GM18511 (cell line): Measurements from ENCODE around the gene COL5A2.

Source experiments
- ATAC-seq: cut with Tn5 transposase; IDR thresholded peaks from one replicate; pipeline ENCODE4 v1.9.1; 2021; ENCODE audit warnings: mild to moderate bottlenecking, moderate library complexity; ENCODE audit not compliant: unreplicated experiment

Gene COL5A2

DNA sequence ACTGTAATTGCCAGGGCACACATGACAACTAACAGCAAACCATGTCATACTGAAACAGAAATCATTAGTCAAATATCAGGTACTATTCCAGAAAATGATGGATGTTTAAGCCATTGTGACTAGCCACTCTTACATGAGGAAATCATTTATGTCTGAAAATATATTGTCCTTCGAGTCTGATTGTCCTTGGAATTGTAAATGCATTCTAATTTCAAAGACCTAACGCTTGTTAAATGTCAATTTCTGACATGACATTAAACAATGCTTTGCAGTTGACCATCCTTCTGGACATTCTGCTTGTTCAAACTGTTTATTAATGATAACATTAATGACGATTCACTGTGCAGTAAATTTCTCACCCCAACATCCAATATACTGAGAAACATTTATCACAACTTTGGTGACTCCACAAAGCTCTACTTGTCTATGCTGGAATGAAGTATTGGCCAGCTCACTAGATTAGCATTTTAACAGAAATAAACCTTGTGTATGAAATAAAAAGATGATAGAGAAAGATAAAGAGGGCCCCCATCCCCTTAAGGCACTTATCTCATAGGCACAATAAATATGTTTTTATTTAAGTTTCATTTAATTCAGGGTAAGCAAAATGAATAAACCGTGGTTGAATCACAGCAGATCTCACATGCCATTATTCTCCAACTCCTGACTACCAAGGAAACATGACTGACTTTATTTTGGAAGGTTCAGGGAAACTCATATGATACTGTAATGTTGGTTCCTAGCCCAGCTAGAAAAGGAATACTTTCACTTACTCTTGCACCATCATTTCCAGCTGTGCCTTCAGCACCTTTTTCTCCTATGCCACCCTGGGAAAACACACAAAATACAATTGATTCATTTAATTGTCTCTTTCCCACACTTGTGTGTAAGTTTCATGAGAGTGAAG is 123.1 kb downstream of the COL5A2 start:
- ATAC-seq: no peak

DNA sequence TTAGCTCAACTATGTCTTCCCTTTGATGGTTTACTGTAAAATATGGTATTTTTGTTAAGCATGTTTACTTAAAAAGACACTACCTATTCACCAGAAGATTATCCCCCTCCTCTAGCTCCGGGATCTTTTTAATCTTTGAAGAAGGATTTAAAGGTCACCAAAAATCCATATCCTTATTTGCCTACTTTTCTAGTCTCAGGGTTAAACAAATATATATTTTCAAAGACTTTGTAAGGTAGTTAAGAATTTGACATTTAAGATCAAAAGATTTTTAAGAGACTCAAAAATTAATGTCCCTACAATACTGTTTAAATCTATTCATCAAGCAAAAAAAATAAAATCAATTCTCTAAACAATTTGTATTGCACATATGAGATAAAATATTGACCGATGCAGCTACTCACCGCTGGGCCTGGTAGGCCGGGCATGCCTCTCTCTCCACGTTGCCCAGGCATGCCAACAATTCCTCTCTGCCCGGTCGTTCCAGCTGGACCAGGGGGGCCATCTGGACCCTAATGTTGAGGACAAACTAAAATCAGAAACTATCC is 129.3 kb downstream of the COL5A2 start:
- ATAC-seq: no peak

DNA sequence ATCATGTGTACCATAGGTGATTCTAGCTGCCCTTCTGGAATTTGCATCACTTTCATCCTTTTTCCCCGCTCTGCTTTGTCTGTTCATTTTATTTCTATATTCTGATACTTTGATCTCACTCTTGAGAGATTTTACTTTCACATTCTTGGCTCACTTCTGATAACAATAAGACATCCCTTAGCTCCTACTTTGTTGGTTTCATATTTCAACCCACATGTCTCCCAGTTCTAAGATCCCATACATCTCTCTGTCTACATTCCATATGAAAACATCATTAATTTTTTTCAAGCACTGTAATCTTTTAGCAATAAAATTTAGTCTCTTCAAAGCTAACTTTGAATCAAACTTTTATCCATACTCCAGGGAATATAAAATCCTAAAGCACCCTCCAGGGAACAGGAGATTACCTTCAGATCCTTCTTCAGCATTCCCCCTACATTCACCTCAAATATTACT is 129.8 kb downstream of the COL5A2 start:
- ATAC-seq: no peak

DNA sequence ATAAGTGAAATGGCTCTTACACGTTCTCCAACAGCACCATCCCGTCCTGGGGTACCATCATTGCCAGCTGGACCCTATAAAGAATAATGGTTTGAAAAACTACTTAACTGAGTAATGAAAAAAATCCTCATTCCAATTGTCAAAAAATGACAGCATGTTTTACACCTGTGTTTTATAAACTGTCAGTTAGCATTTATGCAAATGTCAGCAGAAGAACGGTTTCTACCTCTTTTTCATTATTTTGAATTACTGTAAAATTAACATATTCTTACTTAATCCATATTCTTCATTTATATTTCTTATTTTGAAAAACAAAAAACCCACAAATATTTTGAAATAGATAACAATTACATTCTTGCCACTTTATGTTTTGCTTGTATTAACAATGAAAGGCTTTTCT is 131.4 kb downstream of the COL5A2 start:
- no peak for ATAC-seq

DNA sequence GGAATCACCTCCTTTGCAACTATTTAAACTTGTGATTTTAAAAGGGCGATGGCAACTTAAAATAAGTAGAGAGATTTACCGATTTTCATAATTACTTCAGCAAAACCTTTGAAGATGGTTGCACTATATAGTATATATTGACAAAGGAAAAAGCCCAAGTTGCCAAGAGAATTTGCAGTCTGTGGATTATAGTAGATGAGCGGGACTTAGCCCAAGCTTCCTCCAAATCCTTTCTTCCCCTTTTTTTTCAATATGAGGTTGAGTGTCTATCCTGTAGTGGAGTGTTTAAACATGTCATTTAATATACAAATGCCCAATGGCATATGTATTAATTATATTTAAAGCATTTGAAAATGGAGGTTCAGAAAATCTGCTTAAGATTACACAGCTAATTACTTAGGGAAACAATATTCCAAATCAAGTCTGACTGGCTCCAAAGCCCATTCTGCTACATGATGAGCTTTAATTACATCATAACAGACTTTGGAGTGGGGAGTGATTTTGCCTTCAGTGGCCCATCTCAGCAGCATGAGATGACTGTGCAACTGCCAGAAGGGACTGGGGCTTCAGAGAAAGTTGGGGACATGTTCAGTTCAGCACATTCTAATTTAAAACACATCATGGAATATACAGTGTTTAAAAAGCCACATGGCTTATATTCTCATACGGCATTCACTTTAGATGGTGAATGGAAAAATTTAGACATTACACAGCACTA is 132.2 kb downstream of the COL5A2 start:
- ATAC-seq: no peak

DNA sequence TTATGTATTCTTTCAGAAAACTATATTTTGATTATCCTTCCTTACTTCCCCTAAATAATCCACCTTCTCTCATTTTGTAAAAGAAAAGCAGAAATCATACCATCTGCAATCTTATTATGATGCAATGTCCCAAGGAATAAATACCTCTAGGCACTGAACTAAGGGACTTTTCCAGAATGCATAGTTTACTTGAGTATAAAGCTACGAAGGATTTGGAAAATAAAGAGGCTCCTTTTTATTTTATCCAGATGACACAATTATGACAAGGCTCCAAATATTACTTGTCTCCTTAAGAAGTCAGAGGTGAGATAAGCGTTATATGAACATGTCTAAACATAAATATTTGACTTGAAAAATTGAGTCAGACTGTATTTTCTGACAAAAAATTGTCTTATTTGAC is 133.2 kb downstream of the COL5A2 start:
- ATAC-seq: no peak

DNA sequence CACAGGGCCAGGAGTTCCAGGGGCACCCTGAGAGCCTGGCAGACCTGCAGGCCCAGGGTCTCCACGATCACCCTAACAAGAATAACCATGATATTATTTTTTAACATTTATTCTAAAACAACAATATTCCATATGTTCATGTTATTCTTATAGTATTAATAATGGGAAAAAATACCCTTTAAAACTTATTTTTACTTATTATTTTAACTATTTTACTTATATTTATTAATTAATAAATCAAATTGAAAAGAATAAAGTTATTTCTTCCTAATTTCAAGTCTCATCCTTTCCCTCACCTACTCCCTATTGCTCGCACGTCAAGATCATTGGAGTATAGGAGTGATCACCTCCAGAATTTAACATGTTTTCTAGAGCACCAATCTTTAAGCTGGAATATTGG is 133.7 kb downstream of the COL5A2 start:
- ATAC-seq: no peak

DNA sequence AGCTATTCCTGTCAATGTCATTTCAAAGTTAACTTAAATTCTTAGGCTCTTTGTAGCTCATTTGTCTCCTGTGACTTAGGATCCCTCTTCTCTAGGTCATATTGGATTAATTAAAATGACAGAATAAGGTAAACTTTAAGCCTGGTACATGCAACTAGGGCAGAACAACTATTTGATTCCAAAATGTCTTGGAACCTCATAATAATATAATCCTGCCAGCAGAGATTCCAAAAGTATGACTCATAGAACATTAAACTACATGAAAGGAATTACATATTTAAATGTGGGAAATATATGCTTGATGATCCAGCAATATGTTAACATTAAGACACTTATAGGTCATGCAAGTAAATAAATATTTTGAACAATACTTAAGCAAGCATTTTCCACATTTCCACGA is 142.0 kb downstream of the COL5A2 start:
- ATAC-seq: no peak

DNA sequence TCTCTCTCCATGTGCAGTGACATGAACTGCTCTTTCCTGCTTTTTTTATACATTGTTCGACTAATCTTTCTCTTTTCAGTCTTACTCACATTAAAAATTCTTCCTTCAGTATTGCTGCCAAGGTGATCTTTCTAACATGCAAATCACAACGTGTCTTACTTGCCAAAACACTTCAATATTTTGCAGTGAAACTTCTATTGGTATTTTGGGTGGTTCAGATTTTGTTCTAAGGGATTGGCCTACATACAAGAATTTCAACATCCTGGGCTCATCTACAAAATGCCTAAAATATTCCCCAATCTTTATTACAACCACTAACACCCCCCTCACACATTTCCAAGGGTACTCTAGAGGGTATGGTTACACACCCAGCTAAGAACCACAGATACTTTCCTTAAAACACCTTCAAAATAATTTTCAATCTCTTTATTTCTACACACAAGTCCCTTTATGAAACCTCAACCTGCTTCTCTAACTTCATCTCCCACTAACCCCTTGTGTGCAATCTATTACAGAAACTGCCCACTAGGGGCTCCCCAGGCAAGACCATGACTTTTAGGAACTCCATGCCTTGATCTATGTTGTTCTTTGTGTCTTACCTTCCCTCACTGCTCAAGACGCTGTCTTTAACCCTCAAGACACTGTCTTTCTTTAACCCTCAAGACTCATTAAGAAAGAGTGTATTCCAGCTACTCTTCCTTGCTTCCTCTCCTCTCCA is 154.5 kb downstream of the COL5A2 start:
- ATAC-seq: peak; percentile 74

DNA sequence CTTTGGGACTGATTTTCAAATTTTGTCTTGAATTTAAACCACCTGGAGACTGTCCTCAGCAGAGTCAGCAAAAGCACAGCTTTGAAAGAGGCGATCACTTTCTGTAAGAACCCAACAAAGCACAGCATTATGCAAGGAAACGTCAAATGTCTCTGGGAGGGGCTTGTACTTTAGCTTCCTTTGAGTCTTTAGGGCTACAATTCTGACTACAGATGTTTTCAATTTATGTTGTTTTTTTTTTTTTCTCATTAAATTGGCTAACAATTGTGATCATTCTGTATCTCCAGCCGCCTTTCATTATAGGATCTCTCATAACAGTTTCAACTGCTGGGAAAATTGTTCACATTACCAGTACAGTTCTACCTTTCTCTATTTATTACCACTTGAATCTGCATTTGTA is 157.1 kb downstream of the COL5A2 start:
- ATAC-seq: no peak

DNA sequence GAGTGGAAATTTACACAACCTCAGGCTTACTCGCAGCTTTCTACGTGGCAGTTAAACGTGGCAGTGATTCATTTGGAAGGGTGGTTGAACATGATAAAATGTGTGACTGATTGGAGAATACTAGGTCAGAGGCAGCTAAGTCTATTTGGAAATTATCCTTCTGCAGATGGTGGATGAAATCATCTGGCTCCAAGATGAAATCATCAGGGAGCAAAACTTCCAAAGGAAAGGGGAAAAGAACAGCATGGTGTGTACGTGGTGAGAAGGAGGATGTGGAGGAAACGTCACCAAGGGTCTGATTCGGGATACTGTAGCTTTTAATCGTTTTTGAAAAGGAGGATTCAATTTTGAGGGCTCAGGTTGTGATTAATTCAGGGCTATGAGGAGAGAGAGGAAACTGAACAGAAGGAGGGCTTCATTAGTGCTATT is 157.5 kb downstream of the COL5A2 start:
- no peak for ATAC-seq

DNA sequence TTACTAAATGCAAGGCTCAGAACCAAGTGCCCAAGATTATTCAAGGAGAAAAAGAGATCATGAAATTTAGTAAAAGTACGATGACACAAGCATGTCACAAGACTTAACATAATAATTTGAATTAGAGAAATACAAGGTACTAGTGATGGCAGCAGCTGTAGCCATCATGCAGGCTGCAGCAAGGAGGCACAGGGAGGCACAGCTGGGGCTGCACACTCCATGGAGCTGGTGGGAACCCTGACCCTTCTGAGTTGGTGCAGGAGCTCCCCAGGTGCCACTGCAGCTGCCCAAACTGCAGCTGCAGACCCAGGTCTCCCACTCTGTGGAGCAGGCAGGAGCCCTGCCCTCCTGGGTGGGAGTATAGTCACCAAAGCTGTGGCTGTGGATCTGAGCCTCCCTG is 159.4 kb downstream of the COL5A2 start:
- ATAC-seq: no peak

DNA sequence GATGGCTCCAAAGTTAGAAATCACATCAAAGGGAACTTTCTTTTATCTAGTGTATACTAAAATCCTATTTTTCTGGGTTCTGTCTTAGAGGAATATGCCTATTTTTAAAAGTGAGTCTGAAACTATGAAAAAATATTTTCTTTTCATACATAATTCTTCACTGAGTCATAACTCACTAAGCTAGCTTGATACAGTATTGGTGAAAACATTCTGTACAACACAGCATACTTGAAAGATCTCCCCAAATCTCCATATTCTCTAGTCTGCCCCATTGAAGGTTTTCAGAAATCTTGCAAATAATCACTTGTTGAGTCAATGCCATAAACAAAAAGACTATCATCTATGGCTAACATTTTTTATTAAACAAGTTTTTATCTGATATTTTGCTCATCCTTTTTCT is 160.9 kb downstream of the COL5A2 start:
- ATAC-seq: no peak

DNA sequence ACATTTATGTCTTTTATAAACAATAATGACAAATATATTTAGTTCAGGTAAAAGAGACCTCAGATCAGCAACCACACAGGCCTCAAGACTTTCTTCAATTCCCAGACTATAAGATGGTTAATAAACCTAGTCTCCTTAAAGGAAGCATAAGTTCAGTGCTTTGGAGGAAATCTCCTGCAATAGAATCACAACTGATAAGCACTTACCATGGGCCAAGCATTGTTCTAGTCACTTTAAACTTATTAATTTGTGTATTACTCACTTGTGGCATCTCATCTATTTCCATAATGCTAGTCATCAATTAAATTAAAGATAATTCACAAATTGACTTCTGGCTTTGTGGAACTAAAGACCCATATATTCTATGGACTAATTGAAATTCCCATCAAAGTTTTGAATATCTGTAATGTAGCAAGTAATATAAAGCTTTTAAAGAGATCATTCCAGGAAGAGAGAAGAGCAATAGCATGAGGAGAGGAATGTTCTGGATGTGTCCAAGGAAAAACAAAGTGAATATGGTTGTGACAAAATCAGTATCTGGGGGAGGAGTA is 163.2 kb downstream of the COL5A2 start:
- ATAC-seq: no peak

DNA sequence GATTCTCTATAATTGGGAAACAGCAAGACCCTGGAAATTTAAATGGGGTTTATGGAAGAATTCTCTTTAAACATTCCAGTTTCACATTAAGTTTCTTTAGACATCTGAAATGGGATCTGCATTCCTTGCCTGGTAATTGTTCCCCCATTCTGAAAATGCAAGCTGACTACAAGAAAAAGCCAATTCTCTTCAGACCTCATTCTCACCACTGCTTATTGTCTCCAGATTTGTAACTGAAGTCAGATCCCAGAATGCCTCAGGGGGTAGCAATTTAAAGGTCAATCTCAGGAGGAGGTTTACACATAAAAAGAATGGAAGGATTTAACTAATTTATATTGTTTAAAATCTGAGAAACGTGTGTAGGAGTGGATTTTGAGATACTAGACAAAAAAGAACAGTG is 164.2 kb downstream of the COL5A2 start:
- ATAC-seq: no peak

DNA sequence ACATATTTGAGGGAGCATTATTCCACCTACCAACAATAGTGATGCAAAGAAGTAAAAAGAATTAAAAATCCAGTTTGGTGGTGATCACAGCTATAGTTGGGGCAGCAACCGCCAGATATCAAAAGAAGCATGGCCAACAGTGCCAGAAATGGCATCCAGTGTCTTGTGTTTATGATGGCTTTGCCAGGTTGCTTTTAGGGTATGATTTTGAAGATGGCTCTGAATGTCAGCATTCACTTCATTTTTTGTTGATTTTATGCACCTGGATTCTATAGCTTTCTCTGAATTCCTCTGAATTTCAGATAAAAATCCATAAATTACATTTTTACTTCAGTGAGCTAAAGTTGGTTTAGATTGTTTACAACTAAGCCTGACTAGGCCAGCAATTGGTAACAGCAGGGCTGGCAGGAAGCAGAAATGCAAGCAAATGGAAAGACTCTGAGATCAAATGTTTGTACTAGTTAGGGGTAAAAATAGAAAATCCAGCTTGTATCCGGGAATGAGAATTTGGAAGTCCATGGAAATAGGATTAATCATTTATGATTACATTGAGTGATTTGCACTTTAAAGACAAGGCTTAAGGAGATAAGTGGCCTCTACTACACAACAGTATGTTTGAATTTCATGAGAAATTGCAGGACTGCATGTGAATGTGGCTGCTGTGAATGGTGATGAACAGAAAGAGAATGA is 165.0 kb downstream of the COL5A2 start:
- no peak for ATAC-seq

DNA sequence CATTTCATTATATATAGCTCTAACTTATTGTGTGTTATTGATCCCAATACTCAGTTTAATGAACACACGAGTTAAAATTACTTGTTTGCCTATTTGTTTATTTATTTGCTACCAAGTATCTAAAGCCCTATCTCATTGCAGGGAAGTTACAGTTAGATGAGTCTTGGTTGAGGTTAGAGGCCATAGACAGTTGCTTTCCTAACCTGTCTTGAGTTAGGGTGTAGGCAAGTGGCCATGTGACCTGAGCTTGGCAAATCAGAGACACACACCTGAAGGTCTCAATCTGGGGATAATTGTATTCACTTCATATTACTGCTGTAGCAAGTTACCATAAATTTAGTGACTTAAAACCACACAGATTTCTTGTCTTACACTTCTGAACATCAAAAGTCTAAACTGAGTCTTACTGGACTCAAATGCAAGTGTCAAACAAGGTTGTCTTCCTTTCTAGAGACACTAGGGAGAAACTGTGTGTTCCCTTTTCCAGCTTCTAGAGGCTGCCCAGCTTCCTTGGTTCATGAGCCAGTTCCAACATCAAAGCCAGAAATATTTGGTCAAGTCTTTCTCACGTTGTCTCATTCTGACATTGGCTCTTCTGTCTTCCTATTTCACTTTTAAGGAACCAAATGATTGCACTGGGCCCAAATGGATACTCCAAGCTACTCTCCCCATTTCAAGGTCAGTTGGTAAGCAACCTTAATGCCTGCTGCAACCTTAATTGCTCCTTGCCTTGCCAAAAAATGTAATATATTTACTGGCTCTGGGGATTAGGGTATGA is 165.7 kb downstream of the COL5A2 start:
- no peak for ATAC-seq

DNA sequence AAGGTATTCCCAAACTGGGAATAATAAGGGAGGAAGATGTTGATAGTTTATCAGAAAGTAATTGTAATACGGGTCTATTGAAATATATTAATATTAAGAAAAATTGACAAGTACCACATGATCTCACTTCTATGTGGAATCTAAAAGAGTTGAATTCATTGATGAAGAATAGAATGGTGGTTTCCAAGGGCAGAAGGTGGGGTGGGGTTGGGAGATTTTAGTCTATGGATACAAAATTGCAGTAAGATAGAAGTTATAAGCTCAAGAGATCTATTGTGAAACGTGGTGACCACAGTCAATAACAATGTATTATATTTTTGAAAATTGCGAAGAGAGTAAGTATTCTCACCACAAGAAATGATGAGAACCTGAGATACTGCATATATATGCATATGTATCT is 166.5 kb downstream of the COL5A2 start:
- ATAC-seq: no peak

DNA sequence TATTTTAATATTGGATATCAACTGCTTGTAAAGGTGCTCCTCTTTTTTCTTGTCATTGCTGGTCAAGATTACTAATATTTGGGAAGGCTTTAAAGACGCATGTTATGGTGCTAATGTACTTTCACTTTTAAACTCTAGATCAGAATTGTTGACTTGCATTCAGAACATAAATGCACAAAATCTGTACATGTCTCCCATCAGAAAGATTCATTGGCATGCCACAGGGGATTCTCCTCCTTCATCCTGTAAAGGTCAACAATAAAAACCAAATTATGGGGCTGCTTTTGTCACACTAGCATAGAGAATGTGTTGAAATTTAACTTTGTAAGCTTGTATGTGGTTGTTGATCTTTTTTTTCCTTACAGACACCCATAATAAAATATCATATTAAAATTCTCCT is 167.2 kb downstream of the COL5A2 start:
- ATAC-seq: no peak

DNA sequence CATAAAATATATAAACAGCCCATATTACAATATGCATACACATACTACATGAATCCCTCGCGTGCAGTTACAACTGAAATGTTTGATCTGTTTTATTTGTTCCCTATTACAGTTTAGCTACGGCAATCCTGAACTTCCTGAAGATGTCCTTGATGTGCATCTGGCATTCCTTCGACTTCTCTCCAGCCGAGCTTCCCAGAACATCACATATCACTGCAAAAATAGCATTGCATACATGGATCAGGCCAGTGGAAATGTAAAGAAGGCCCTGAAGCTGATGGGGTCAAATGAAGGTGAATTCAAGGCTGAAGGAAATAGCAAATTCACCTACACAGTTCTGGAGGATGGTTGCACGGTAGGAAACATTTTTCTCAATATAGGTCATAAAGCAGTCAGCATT is 169.0 kb downstream of the COL5A2 start:
- no peak for ATAC-seq
